Activated CD8-positive, alpha-beta memory T cell treated with anti-CD3 and anti-CD28 coated beads for 24 hours (primary cell): Measurements from ENCODE around the gene IFT80.
"Not testable (repeated sequence)": the region's sequence is repeated elsewhere in the genome, so short reads cannot be mapped to it uniquely, and the experiment has no call there.

Experiments
- DNase-seq: peaks from one replicate; pipeline ENCODE4 v3.0.0-alpha.2; 2020

IFT80 gene

GRCh38 chr3:160400030-160400701, 1.1 kb upstream of the IFT80 start:
- DNase-seq: peak; percentile 58

GRCh38 chr3:160398820-160399124, 253 bp downstream of the IFT80 start:
- no peak for DNase-seq

- no peak for DNase-seq
Observed at GRCh38 chr3:160395297-160395696, 3.7 kb downstream of the IFT80 start.

GRCh38 chr3:160394009-160394392, 5.0 kb downstream of the IFT80 start:
- no peak for DNase-seq

DNA sequence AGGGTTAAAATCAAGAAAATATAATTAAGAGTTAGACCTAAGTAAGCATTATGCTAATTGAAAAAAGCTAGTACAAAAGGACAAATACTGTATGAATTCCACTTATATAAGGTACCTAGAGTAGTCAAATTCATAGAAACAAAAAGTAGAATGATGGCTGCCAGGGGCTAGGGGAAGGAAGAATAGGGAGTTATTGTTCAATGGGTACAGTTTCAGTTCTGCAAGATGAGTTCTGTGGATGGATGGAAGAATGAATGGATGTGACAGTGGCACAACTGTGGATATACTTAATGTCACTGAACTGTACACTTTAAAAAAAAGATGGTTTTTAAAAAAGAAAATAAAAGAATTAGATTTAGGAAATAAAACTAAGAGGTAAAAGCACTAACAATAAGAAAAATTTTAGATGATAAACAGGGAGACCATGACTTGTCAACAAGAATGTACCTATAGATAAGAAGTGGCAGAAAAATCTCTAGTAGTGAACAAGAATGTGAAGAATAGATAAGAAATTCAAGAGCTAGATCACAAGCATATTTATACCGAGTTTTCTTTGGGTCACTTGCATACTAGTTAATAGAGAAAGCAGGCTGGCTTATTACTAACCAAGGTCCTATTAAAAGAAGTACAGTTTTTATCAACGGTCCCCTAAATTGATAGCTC, 5.5 kb downstream of the IFT80 start:
- no peak for DNase-seq

DNA sequence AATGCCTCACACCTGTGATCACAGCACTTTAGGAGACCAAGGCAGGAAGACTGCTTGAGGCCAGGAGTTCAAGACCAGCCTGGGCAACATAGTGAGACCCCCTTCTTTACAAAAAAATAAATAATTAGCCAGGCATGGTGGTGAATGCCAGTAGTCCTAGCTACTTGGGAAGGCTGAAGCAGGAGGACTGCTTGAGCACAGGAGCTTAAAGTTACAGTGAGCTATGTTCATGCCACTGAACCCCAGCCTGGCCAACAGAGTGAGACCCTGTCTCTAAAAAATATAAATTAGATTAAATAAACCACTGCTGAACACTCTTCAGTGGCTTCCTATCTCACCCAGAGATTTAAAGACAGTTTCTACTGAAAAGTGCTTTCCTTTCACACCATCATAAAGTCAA, 6.2 kb downstream of the IFT80 start:
- DNase-seq: no peak

- DNase-seq: no peak
Observed at GRCh38 chr3:160390565-160391138, 8.4 kb downstream of the IFT80 start.

DNA sequence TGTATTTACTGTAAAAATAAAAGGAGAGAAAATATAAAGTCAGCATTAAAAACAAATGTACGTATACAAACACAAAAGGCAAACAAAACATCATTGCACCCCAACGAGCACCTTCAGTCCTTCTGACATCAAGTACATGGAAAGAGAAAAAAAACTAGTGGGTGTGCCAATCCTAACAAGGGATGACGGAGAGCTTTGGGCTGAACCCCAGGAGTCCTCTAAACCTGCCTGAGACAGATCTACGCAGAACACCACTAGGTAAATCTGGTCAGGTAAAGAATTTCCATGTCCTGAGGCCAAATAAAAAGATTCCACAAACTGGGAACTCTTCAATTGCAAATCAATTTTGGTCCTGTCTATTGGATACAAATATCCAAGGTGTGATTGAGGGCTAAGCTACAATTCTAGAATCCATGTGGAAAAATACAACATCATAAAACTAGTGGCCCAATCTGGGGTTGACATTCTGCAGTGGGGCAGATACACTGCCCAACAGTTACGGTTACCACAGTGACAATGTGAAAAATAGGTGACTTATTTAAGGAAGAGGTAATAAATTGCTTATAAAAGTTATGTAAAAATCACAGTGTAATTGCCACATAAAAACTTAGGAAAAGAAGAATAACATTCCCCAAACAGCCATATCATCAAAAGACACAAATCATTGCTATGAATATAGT, 14.2 kb downstream of the IFT80 start:
- no peak for DNase-seq

DNA sequence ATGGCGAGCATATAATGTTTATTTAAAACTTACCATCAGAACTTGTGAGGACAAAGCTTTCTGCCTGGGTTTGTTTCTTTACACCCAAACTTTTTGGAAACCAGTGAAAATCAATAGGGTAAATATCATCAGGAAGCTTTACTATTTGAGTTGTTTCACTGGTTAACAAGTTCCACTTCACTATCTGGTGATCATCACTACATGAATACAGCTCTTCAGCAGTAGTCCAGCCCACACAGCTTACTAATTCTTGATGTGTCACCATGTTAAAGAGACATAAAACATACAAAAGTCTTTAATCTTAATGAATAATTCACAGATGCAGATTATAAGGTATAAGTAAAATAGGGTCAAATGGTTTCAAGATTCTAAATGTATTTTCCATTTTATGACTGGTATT, 17.6 kb downstream of the IFT80 start:
- no peak for DNase-seq

GRCh38 chr3:160379628-160380214, 19.3 kb downstream of the IFT80 start:
- DNase-seq: no peak

- DNase-seq: no peak
Observed at GRCh38 chr3:160378331-160379109, 20.5 kb downstream of the IFT80 start.

DNA sequence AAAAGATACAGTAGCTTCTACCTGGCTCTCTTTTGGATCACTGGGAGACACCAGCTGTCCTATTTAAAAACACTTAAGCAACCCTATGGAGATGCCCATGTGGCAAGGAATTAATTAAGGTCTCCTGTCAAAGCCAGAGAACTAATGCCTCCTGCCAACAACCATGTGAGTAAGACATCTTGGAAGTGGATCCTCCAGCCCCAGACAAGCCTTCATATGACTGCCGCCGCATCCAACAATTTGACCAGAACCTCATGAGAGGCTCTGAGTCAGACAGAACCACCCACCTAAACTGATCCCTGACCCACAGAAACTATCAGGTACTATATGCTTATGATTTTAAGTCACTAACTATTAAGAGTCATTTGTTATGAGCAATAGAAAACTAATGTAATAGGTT, 22.3 kb downstream of the IFT80 start:
- no peak for DNase-seq

GRCh38 chr3:160374925-160375324, 24.1 kb downstream of the IFT80 start:
- DNase-seq: no peak

DNA sequence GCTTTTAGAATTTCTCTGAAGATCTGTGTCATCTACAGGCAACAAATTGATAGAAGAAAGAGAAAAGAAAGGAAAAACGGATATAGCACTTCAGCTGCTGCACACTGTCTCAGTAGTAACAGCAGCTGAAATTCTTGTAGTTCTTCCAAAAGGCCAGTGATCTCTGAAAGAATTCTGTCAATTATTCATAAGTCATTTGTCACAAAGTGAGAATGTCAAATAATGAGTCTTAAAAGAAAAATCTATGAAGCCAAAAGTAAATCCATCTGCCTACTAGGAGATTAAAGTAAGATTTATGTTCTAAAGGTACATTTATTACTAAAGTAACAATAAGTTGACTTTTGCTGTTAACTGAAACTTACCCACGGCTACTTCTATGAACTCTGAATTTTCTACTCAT, 24.6 kb downstream of the IFT80 start:
- DNase-seq: no peak

DNA sequence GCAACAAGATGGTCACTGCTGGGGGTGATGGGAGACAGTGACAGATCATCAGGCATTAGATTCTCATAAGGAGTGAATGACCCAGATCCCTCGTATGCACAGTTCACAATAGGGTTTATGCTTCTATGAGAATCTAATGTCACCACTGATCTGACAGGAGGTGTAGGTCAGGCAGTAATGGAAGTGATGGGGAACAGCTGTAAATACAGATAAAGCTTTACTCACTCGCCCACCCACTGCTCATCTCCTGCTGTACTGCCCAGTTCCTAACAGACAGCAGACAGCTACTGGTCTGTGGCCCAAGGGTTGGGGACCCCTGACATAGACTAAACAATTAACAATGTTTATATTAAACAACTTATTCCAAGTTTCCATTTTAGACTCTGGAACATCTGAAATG, 25.4 kb downstream of the IFT80 start:
- no peak for DNase-seq

DNA sequence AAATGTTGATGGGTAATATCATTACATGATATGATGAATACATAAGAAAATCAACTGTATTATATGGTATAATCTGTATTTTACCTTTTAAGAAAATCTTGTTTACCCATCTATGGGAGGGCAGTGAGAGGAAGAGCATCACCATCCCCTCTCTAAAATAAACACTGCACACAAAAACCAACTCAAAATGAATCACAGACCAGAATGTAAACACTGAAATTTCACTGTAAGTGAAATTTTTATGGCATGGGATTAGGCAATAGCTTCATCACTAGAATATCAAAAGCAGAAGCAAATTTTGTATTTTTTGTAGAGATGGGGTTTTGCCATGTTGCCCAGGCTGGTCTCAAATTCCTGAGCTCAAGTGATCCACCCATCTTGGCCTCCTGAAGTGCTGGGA, 26.2 kb downstream of the IFT80 start:
- no peak for DNase-seq

DNA sequence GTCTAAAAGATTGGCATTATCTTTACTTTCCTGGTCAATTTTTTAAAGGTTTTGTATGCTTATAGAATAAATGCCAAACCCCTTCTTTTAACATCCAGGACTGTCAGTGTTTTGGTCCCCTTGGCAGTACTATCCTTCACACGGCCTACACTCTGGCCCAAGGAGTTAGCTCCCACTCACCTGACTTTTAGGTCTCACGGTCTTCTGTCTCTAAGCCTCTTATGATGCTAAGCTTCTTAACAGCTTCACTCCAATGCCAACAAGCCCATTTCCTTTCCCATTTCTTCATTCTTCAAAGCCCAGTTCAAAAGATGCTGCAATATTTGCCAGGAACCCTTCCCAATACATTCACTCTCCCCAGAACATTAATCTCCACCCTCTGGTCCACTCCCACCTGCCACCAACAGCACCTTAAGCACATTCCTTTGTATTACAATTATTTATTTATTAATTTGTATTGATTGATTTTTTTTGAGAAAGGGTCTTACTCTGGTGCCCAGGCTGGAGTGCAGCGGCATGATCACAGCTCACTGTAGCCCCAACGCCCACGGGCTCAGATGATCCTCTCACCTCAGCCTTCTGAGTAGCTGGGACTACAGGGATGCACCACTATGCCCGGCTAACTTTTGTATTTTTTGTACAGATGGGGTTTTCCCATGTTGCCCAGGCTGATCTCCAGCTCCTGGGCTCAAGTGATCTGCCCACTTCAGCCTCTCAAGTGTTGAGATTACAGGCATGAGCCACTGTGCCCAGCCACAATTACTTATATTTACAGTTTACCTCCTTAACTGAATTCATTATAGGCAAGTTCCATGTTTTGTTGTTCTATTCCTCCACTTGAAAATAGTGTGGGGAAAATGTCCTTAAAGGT, 27.8 kb downstream of the IFT80 start:
- no peak for DNase-seq

DNA sequence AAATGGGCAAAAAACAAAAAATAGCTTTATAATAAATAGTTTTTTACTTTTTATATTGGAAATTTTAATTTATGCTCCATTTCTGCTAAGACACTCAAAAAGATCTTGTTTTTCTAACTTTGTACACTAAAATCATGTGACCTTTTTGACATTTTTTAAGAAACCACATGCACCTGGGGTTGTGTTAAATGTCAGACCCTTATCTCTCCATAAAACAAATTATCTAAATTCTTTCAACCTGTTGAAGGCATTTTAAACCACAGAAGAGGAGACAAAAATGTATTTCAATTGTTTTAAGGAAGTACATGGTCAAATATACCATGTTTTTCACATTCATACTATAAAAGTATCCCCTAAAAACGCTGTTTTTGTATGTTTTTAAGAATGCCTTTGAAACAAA, 29.2 kb downstream of the IFT80 start:
- no peak for DNase-seq

DNA sequence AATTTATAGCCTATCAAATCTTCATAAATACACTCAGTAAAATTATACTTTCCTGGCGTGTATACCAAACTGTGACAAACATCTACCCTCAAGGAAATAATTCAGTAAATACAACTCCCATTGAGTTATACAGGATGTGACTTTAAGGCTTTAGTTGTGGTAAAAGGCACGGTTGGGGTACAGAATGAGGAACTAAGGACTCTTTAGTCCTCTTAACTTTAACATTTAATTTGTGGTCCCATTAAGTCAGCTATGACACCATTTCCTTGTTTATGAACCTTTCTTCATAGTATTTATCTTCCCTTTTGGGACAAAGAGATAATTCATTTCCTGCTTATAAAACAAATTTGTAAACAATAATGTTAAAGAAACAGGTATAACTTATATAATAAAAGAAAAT, 30.2 kb downstream of the IFT80 start:
- no peak for DNase-seq

GRCh38 chr3:160365869-160366522, 33.0 kb downstream of the IFT80 start:
- DNase-seq: no peak

DNA sequence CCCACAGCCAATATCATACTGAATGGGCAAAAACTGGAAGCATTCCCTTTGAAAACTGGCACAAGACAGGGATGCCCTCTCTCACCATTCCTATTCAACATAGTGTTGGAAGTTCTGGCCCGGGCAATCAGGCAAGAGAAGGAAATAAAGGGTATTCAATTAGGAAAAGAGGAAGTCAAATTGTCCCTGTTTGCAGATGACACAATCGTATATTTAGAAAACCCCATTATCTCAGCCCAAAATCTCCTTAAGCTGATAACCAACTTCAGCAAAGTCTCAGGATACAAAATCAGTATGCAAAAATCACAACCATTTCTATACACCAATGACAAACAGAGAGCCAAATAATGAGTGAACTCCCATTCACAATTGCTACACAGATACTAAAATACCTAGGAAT, 36.1 kb downstream of the IFT80 start:
- not testable (repeated sequence) for DNase-seq
